ENCODE results near the gene GPR68.

- TF ChIP-seq CTCF (optimal IDR thresholded peaks at IDR 0.05 in 1 of 3, IDR thresholded peaks at IDR 0.05 in 1 of 3, conservative IDR thresholded peaks at IDR 0.05 in 1 of 3; ENCODE audit: extremely low read depth in 1 of 3, insufficient read depth in 2 of 3, low read length in 3 of 3), result no peak
- no peak for TF ChIP-seq EZH2 (IDR thresholded peaks at IDR 0.05; ENCODE audit: low read length)
Measured at GRCh38 chr14:91229005-91229382, 15.5 kb downstream of the GPR68 start.

Data from keratinocyte (primary cell).